ENCODE results near the gene TJAP1.
A peak's percentile ranks its signal among the peaks of the same experiment; 100 is the strongest.

The TJAP1 gene

GRCh38 chr6:43504756-43505593 is 27.6 kb downstream of the TJAP1 start:
- DNase-seq (ENCODE audit: low read depth in 1 of 2, low spot score in 1 of 2) = no peak

GRCh38 chr6:43505718-43506117 is 28.3 kb downstream of the TJAP1 start:
- no peak for DNase-seq (ENCODE audit: low read depth in 1 of 2, low spot score in 1 of 2)

GRCh38 chr6:43506171-43506570 is 28.8 kb downstream of the TJAP1 start:
- no peak for DNase-seq (ENCODE audit: low read depth in 1 of 2, low spot score in 1 of 2)

GRCh38 chr6:43506667-43507471 is 29.5 kb downstream of the TJAP1 start:
- DNase-seq (ENCODE audit: low read depth in 1 of 2, low spot score in 1 of 2) = peak; percentile 69 to 74

GRCh38 chr6:43508481-43509141 is 31.2 kb downstream of the TJAP1 start:
- DNase-seq (ENCODE audit: low read depth in 1 of 2, low spot score in 1 of 2) = no peak

- no peak for DNase-seq (ENCODE audit: low read depth in 1 of 2, low spot score in 1 of 2)
These were observed 32.0 kb downstream of the TJAP1 start for GRCh38 chr6:43509142-43509983.

GRCh38 chr6:43509984-43510826 is 32.8 kb downstream of the TJAP1 start, which contains the start of gene LRRC73:
TSS of gene LRRC73 (minus strand) at chr6:43510346. CDS start at chr6:43509785, 561 bp downstream.
- DNase-seq (ENCODE audit: low read depth in 1 of 2, low spot score in 1 of 2) = peak; percentile 62 to 64

GRCh38 chr6:43510827-43511163 is 33.4 kb downstream of the TJAP1 start:
- no peak for DNase-seq (ENCODE audit: low read depth in 1 of 2, low spot score in 1 of 2)

- no peak for DNase-seq (ENCODE audit: low read depth in 1 of 2, low spot score in 1 of 2)
These were observed 34.5 kb downstream of the TJAP1 start for GRCh38 chr6:43511824-43512415.

GRCh38 chr6:43515808-43516207 is 38.4 kb downstream of the TJAP1 start:
- no peak for DNase-seq (ENCODE audit: low read depth in 1 of 2, low spot score in 1 of 2)

- no peak for DNase-seq (ENCODE audit: low read depth in 1 of 2, low spot score in 1 of 2)
These were observed 39.0 kb downstream of the TJAP1 start for GRCh38 chr6:43516367-43516696.

- peak; percentile 90 to 98 for DNase-seq (ENCODE audit: low read depth in 1 of 2, low spot score in 1 of 2)
These were observed 39.5 kb downstream of the TJAP1 start, which contains the start of the genes POLR1C and YIPF3 for GRCh38 chr6:43516697-43517504. TSS of gene POLR1C (plus strand) at chr6:43517089. CDS start at chr6:43517110, 21 bp downstream. TSS of gene YIPF3 (minus strand) at chr6:43516926. CDS start at chr6:43516807, 119 bp downstream.

GRCh38 chr6:43517505-43518357 is 40.4 kb downstream of the TJAP1 start:
- DNase-seq (ENCODE audit: low read depth in 1 of 2, low spot score in 1 of 2) = no peak

- no peak for DNase-seq (ENCODE audit: low read depth in 1 of 2, low spot score in 1 of 2)
These were observed 42.7 kb downstream of the TJAP1 start for GRCh38 chr6:43520097-43520496.

GRCh38 chr6:43521836-43522235 is 44.5 kb downstream of the TJAP1 start:
- no peak for DNase-seq (ENCODE audit: low read depth in 1 of 2, low spot score in 1 of 2)

GRCh38 chr6:43522547-43523261 is 45.3 kb downstream of the TJAP1 start:
- DNase-seq (ENCODE audit: low read depth in 1 of 2, low spot score in 1 of 2) = no peak

- no peak for DNase-seq (ENCODE audit: low read depth in 1 of 2, low spot score in 1 of 2)
These were observed 45.9 kb downstream of the TJAP1 start for GRCh38 chr6:43523284-43523683.

Data from activated CD4-positive, alpha-beta T cell treated with anti-CD3 and anti-CD28 coated beads, Interleukin-2, amount 50 U/mL, for 24 hours (primary cell).